Esophagus squamous epithelium (tissue), 5 donors: ENCODE results near the gene TRIM27. TPM values are rescaled to one million over a fixed set of nuclear protein-coding genes. Genes with fewer than 3 reads are reported as not detected.
"Not testable (repeated sequence)": the region's sequence is repeated elsewhere in the genome, so short reads cannot be mapped to it uniquely, and the experiment has no call there.

Source experiments
- DNase-seq: peaks from one replicate; lab custom pipeline; 2025; lab: John Stamatoyannopoulos, UW
- H3K27ac ChIP-seq, 4 donors: fragments of 200-600 bp; sonication (generic); one replicate each; pipeline ENCODE4 v1.5.1; 2016 to 2019; ENCODE audit warnings: mild to moderate bottlenecking in 1 of 4
- H3K27me3 ChIP-seq, 4 donors: fragments of 200-600 bp; sonication (generic); 1 replicate in 3 of 4; 2 replicates in 1 of 4; pipeline versions ENCODE4 v1.5.1 to v1.6.0; 2017 to 2021; ENCODE audit warnings: antibody characterized with exemption in 1 of 4
- H3K36me3 ChIP-seq, 3 donors: fragments of 200-600 bp; sonication (generic); one replicate each; pipeline ENCODE4 v1.5.1; 2016 to 2019
- H3K4me1 ChIP-seq, 3 donors: fragments of 200-600 bp; sonication (generic); one replicate each; pipeline ENCODE4 v1.5.1; 2017 to 2019
- H3K4me3 ChIP-seq, 4 donors: fragments of 200-600 bp; sonication (generic); 1 replicate in 3 of 4; 2 replicates in 1 of 4; pipeline ENCODE4 v1.5.1; 2016 to 2019; ENCODE audit warnings: mild to moderate bottlenecking in 2 of 4, moderate library complexity in 1 of 4
- H3K9me3 ChIP-seq, 3 donors: fragments of 200-600 bp; sonication (generic); one replicate each; pipeline ENCODE4 v1.5.1; 2016 to 2019
- CTCF ChIP-seq, 6 experiments: fragments of 450-650 bp in 4 of 6; fragments of 200-600 bp in 2 of 6; sonication (generic) in 2 of 6; IDR thresholded peaks; one replicate each; pipeline ENCODE4 v1.5.1; 2016 to 2019; ENCODE audit warnings: antibody characterized with exemption in 6 of 6, mild to moderate bottlenecking in 4 of 6, moderate library complexity in 4 of 6
- POLR2A ChIP-seq, 4 donors: fragments of 450-650 bp; IDR thresholded peaks; one replicate each; pipeline ENCODE4 v1.6.1; 2017; ENCODE audit warnings: antibody characterized with exemption in 4 of 4, mild to moderate bottlenecking in 4 of 4, moderate library complexity in 3 of 4
- WGBS, 2 donors: methylation state at CpG; one replicate each; pipeline ENCODE4 v1.1.5; 2018; 5-methylcytosine and 5-hydroxymethylcytosine counted together
- intact Hi-C: fragments of 100-400 bp; cut with DNase I; formaldehyde crosslinking; loops from one replicate; pipeline ENCODE4 v1.15.0; 2022
- total RNA-seq, 4 donors: library from RNA; depleted of rRNA; stranded (reverse); fragments of >200 nt; gene quantifications; one replicate each; pipeline ENCODE4 v1.1.0, GENCODE V29; 2016
- donor health status: DM: yes; HTN: yes; CAD: no.

Gene TRIM27
- total RNA-seq, 4 donors from 2014 or later = 25.0 to 51.9 (median 30.9) TPM

- no peak for DNase-seq
- intact Hi-C loops = no loop called here
- 77 to 82% methylated on average over 4 of the region's 4 CpGs for WGBS, 2 donors
- no peaks in the 10 kb centered on the region for H3K36me3 ChIP-seq
- no peak overlapping the region for H3K27ac ChIP-seq
- H3K27me3 ChIP-seq = peaks cover 0 to 31% (median 0%) of the 10 kb centered on the region in 4 donors
- H3K9me3 ChIP-seq = no peaks in the 10 kb centered on the region
- TF ChIP-seq CTCF (IDR thresholded peaks at IDR 0.05) (no peak), POLR2A (IDR thresholded peaks at IDR 0.05) (no peak)
- no peaks in the 10 kb centered on the region for H3K4me1 ChIP-seq
- H3K4me3 ChIP-seq = no peak overlapping the region
These were observed 37.2 kb upstream of the TRIM27 start for GRCh38 chr6:28960846-28961500.

GRCh38 chr6:28958561-28959243 lies 34.9 kb upstream of the TRIM27 start:
- H3K27ac ChIP-seq, H3K9me3 ChIP-seq, H3K4me3 ChIP-seq, DNase-seq, H3K36me3 ChIP-seq, intact Hi-C loops: not testable (repeated sequence)
- H3K4me1 ChIP-seq = peaks cover 0 to 13% (median 3%) of the 10 kb centered on the region in 3 donors
- 78 to 88% methylated on average over 8 to 10 of the region's 13 CpGs for WGBS, 2 donors
- H3K27me3 ChIP-seq = peaks cover 0 to 45% (median 2%) of the 10 kb centered on the region in 4 donors

GRCh38 chr6:28957795-28958314 lies 34.1 kb upstream of the TRIM27 start:
- 100% methylated on average over 3 of the region's 24 CpGs; no CpG with 5 or more reads in 1 of the 2 donors for WGBS, 2 donors

GRCh38 chr6:28956331-28956730 lies 32.5 kb upstream of the TRIM27 start:
- no peak for TF ChIP-seq POLR2A (IDR thresholded peaks at IDR 0.05)
- no peak for TF ChIP-seq CTCF (IDR thresholded peaks at IDR 0.05)
- Histone ChIP-seq H3K4me1 (peaks cover 0 to 23% (median 6%) of the 10 kb centered on the region in 3 donors), H3K9me3 (no peaks in the 10 kb centered on the region), H3K36me3 (no peaks in the 10 kb centered on the region), H3K27ac (no peak overlapping the region), H3K27me3 (peaks cover 0 to 48% (median 2%) of the 10 kb centered on the region in 4 donors), H3K4me3 (no peak overlapping the region)
- DNase-seq = no peak
- 81% methylated on average over 3 of the region's 3 CpGs for WGBS, 2 donors
- intact Hi-C loops = no loop called here

More at GRCh38 chr6:28957795-28958314, 34.1 kb upstream of the TRIM27 start:
- H3K9me3 ChIP-seq, H3K4me3 ChIP-seq, intact Hi-C loops, H3K36me3 ChIP-seq, H3K27ac ChIP-seq, DNase-seq: not testable (repeated sequence)
- Histone ChIP-seq H3K27me3 (peaks cover 0 to 48% (median 2%) of the 10 kb centered on the region in 4 donors), H3K4me1 (peaks cover 0 to 21% (median 6%) of the 10 kb centered on the region in 3 donors)

- Histone ChIP-seq H3K4me3 (peak overlapping the region; percentile 24 to 56 (median 39)), H3K9me3 (no peaks in the 10 kb centered on the region), H3K27ac (no peak overlapping the region), H3K27me3 (peaks cover 0 to 35% (median 2%) of the 10 kb centered on the region in 4 donors), H3K36me3 (no peaks in the 10 kb centered on the region), H3K4me1 (peaks cover 0 to 23% (median 6%) of the 10 kb centered on the region in 3 donors)
- TF ChIP-seq CTCF (IDR thresholded peaks at IDR 0.05) = no peak
- TF ChIP-seq POLR2A (IDR thresholded peaks at IDR 0.05) = no peak
- WGBS, 2 donors = 6 to 7% methylated on average over 22 of the region's 22 CpGs
- no peak for DNase-seq
- intact Hi-C loops = no loop called here
These were observed 29.9 kb upstream of the TRIM27 start for GRCh38 chr6:28953585-28954258.
